ENCODE measurements around the gene OR10C1. TPM values are rescaled to one million over a fixed set of nuclear protein-coding genes. Genes with fewer than 3 reads are reported as not detected.

OR10C1 gene
- total RNA-seq, 5 donors from 2014 or later (not counting 1 experiment from before 2014, with no cell fraction given): not detected

GRCh38 chr6:29483735-29484134 lies 44.6 kb downstream of the OR10C1 start:
- Mint-ChIP-seq H3K4me3 (no peak overlapping the region), H3K4me1 (no peaks in the 10 kb centered on the region), H3K9me3 (peaks cover 0 to 5% (median 2%) of the 10 kb centered on the region in 3 donors), H3K27ac (no peak overlapping the region), H3K36me3 (no peaks in the 10 kb centered on the region), H3K27me3 (peaks cover 18 to 32% of the 10 kb centered on the region in 2 donors)
- no peaks in the 10 kb centered on the region for H3K4me1 ChIP-seq (ENCODE audit: control insufficient read depth in 1 of 2, extremely low read depth in 1 of 2, insufficient read depth in 2 of 2, low read length in 2 of 2)
- CTCF ChIA-PET: no interaction called here
- no CpG with 5 or more reads among the region's 1 CpG for WGBS (ENCODE audit: insufficient coverage)
- no peak overlapping the region for H3K4me3 ChIP-seq (ENCODE audit: control insufficient read depth in 1 of 2, extremely low read depth in 1 of 2, low read length in 1 of 2)
- peaks cover 0 to 17% of the 10 kb centered on the region in 2 experiments for H3K27me3 ChIP-seq (replicated peaks in 1 of 2; ENCODE audit: control insufficient read depth in 2 of 2, extremely low read depth in 1 of 2, insufficient read depth in 2 of 2, low read length in 1 of 2)
- ATAC-seq (replicated peaks in 1 of 4) (no peak), DNase-seq (no peak)
- no peaks in the 10 kb centered on the region for H3K9me3 ChIP-seq
- no peaks in the 10 kb centered on the region for H3K36me3 ChIP-seq (ENCODE audit: control insufficient read depth in 2 of 2, extremely low read depth in 1 of 2, insufficient read depth in 1 of 2, low read length in 1 of 2)
- H3K27ac ChIP-seq (ENCODE audit: low read length): no peak overlapping the region
- POLR2A ChIA-PET: no interaction called here

GRCh38 chr6:29486577-29486976 lies 47.5 kb downstream of the OR10C1 start:
- WGBS (ENCODE audit: insufficient coverage): no CpG with 5 or more reads among the region's 4 CpGs
- no peaks in the 10 kb centered on the region for H3K4me1 Mint-ChIP-seq
- CTCF ChIA-PET: no interaction called here
- H3K36me3 Mint-ChIP-seq: no peaks in the 10 kb centered on the region
- no peak for ATAC-seq (replicated peaks in 1 of 4)
- no peak overlapping the region for H3K27ac Mint-ChIP-seq
- H3K9me3 ChIP-seq: no peaks in the 10 kb centered on the region
- H3K4me1 ChIP-seq (ENCODE audit: control insufficient read depth in 1 of 2, extremely low read depth in 1 of 2, insufficient read depth in 2 of 2, low read length in 2 of 2): no peaks in the 10 kb centered on the region
- DNase-seq: no peak
- no peaks in the 10 kb centered on the region for H3K36me3 ChIP-seq (ENCODE audit: control insufficient read depth in 2 of 2, extremely low read depth in 1 of 2, insufficient read depth in 1 of 2, low read length in 1 of 2)
- POLR2A ChIA-PET: no interaction called here
- H3K27ac ChIP-seq (ENCODE audit: low read length): no peak overlapping the region
- peaks cover 0 to 26% of the 10 kb centered on the region in 2 experiments for H3K27me3 ChIP-seq (replicated peaks in 1 of 2; ENCODE audit: control insufficient read depth in 2 of 2, extremely low read depth in 1 of 2, insufficient read depth in 2 of 2, low read length in 1 of 2)
- H3K27me3 Mint-ChIP-seq: peaks cover 18 to 40% of the 10 kb centered on the region in 2 donors
- no peak overlapping the region for H3K4me3 Mint-ChIP-seq
- peaks cover 0 to 5% (median 0%) of the 10 kb centered on the region in 3 donors for H3K9me3 Mint-ChIP-seq
- no peak overlapping the region for H3K4me3 ChIP-seq (ENCODE audit: control insufficient read depth in 1 of 2, extremely low read depth in 1 of 2, low read length in 1 of 2)

- no peak overlapping the region for H3K4me3 ChIP-seq (ENCODE audit: control insufficient read depth in 1 of 2, extremely low read depth in 1 of 2, low read length in 1 of 2)
- Mint-ChIP-seq H3K4me3 (no peak overlapping the region), H3K27me3 (peaks cover 18 to 40% of the 10 kb centered on the region in 2 donors), H3K27ac (no peak overlapping the region), H3K9me3 (peaks cover 0 to 5% (median 0%) of the 10 kb centered on the region in 3 donors), H3K36me3 (no peaks in the 10 kb centered on the region), H3K4me1 (no peaks in the 10 kb centered on the region)
- no peaks in the 10 kb centered on the region for H3K9me3 ChIP-seq
- CTCF ChIA-PET: no interaction called here
- H3K4me1 ChIP-seq (ENCODE audit: control insufficient read depth in 1 of 2, extremely low read depth in 1 of 2, insufficient read depth in 2 of 2, low read length in 2 of 2): no peaks in the 10 kb centered on the region
- no peak for DNase-seq
- peaks cover 0 to 26% of the 10 kb centered on the region in 2 experiments for H3K27me3 ChIP-seq (replicated peaks in 1 of 2; ENCODE audit: control insufficient read depth in 2 of 2, extremely low read depth in 1 of 2, insufficient read depth in 2 of 2, low read length in 1 of 2)
- POLR2A ChIA-PET: no interaction called here
- WGBS (ENCODE audit: insufficient coverage): 71% methylated on average over 5 of the region's 5 CpGs
- H3K36me3 ChIP-seq (ENCODE audit: control insufficient read depth in 2 of 2, extremely low read depth in 1 of 2, insufficient read depth in 1 of 2, low read length in 1 of 2): no peaks in the 10 kb centered on the region
- ATAC-seq (replicated peaks in 1 of 4): no peak
- H3K27ac ChIP-seq (ENCODE audit: low read length): no peak overlapping the region
Measured at GRCh38 chr6:29487131-29487530, 48.0 kb downstream of the OR10C1 start.

- Histone ChIP-seq H3K4me1 (ENCODE audit: control insufficient read depth in 1 of 2, extremely low read depth in 1 of 2, insufficient read depth in 2 of 2, low read length in 2 of 2) (no peaks in the 10 kb centered on the region), H3K4me3 (ENCODE audit: control insufficient read depth in 1 of 2, extremely low read depth in 1 of 2, low read length in 1 of 2) (no peak within 1 kb of the TSS), H3K36me3 (ENCODE audit: control insufficient read depth in 2 of 2, extremely low read depth in 1 of 2, insufficient read depth in 1 of 2, low read length in 1 of 2) (no peaks in the 10 kb centered on the region), H3K27me3 (replicated peaks in 1 of 2; ENCODE audit: control insufficient read depth in 2 of 2, extremely low read depth in 1 of 2, insufficient read depth in 2 of 2, low read length in 1 of 2) (peaks cover 0 to 26% of the 10 kb centered on the region in 2 experiments), H3K9me3 (no peaks in the 10 kb centered on the region), H3K27ac (ENCODE audit: low read length) (no peak within 1 kb of the TSS)
- DNase-seq (no peak), ATAC-seq (replicated peaks in 1 of 4) (no peak)
- Mint-ChIP-seq H3K4me1 (no peaks in the 10 kb centered on the region), H3K4me3 (no peak within 1 kb of the TSS), H3K36me3 (no peaks in the 10 kb centered on the region), H3K9me3 (peaks cover 0 to under 1% (median 0%) of the 10 kb centered on the region in 3 donors), H3K27ac (no peak within 1 kb of the TSS), H3K27me3 (peaks cover 18 to 40% of the 10 kb centered on the region in 2 donors)
- POLR2A ChIA-PET: no interaction called here
- WGBS (ENCODE audit: insufficient coverage): 81% methylated on average over 2 of the region's 2 CpGs
- CTCF ChIA-PET: no interaction called here
Measured at GRCh38 chr6:29487660-29488059, 48.6 kb downstream of the OR10C1 start, which contains the start of gene MAS1L. MAS1L (minus strand) TSS chr6:29487956; CDS start chr6:29487902, 54 bp downstream.

GRCh38 chr6:29488874-29489273 lies 49.8 kb downstream of the OR10C1 start:
- H3K36me3 ChIP-seq (ENCODE audit: control insufficient read depth in 2 of 2, extremely low read depth in 1 of 2, insufficient read depth in 1 of 2, low read length in 1 of 2): no peaks in the 10 kb centered on the region
- POLR2A ChIA-PET: no interaction called here
- H3K27ac Mint-ChIP-seq: no peak overlapping the region
- no peaks in the 10 kb centered on the region for H3K4me1 Mint-ChIP-seq
- no peaks in the 10 kb centered on the region for H3K36me3 Mint-ChIP-seq
- H3K4me3 ChIP-seq (ENCODE audit: control insufficient read depth in 1 of 2, extremely low read depth in 1 of 2, low read length in 1 of 2): no peak overlapping the region
- no peak for DNase-seq
- no peaks in the 10 kb centered on the region for H3K9me3 ChIP-seq
- no peak overlapping the region for H3K27ac ChIP-seq (ENCODE audit: low read length)
- CTCF ChIA-PET: no interaction called here
- peaks cover 18 to 35% of the 10 kb centered on the region in 2 donors for H3K27me3 Mint-ChIP-seq
- no peak overlapping the region for H3K4me3 Mint-ChIP-seq
- ATAC-seq (replicated peaks in 1 of 4): no peak
- no peaks in the 10 kb centered on the region for H3K4me1 ChIP-seq (ENCODE audit: control insufficient read depth in 1 of 2, extremely low read depth in 1 of 2, insufficient read depth in 2 of 2, low read length in 2 of 2)
- H3K9me3 Mint-ChIP-seq: no peaks in the 10 kb centered on the region
- peaks cover 0 to 26% of the 10 kb centered on the region in 2 experiments for H3K27me3 ChIP-seq (replicated peaks in 1 of 2; ENCODE audit: control insufficient read depth in 2 of 2, extremely low read depth in 1 of 2, insufficient read depth in 2 of 2, low read length in 1 of 2)

GRCh38 chr6:29489286-29489685 lies 50.2 kb downstream of the OR10C1 start:
- DNase-seq (no peak), ATAC-seq (replicated peaks in 1 of 4) (no peak)
- peaks cover 18 to 35% of the 10 kb centered on the region in 2 donors for H3K27me3 Mint-ChIP-seq
- no peaks in the 10 kb centered on the region for H3K4me1 ChIP-seq (ENCODE audit: control insufficient read depth in 1 of 2, extremely low read depth in 1 of 2, insufficient read depth in 2 of 2, low read length in 2 of 2)
- no peaks in the 10 kb centered on the region for H3K9me3 ChIP-seq
- ChIA-PET CTCF (no interaction called here), POLR2A (no interaction called here)
- no peaks in the 10 kb centered on the region for H3K36me3 Mint-ChIP-seq
- 83% methylated on average over 2 of the region's 8 CpGs for WGBS (ENCODE audit: insufficient coverage)
- no peak overlapping the region for H3K27ac ChIP-seq (ENCODE audit: low read length)
- no peaks in the 10 kb centered on the region for H3K9me3 Mint-ChIP-seq
- no peak overlapping the region for H3K4me3 ChIP-seq (ENCODE audit: control insufficient read depth in 1 of 2, extremely low read depth in 1 of 2, low read length in 1 of 2)
- peaks cover 0 to 26% of the 10 kb centered on the region in 2 experiments for H3K27me3 ChIP-seq (replicated peaks in 1 of 2; ENCODE audit: control insufficient read depth in 2 of 2, extremely low read depth in 1 of 2, insufficient read depth in 2 of 2, low read length in 1 of 2)
- no peaks in the 10 kb centered on the region for H3K4me1 Mint-ChIP-seq
- H3K27ac Mint-ChIP-seq: no peak overlapping the region
- H3K4me3 Mint-ChIP-seq: no peak overlapping the region
- H3K36me3 ChIP-seq (ENCODE audit: control insufficient read depth in 2 of 2, extremely low read depth in 1 of 2, insufficient read depth in 1 of 2, low read length in 1 of 2): no peaks in the 10 kb centered on the region

GRCh38 chr6:29490055-29490454 lies 50.9 kb downstream of the OR10C1 start:
- POLR2A ChIA-PET: no interaction called here
- Mint-ChIP-seq H3K9me3 (no peaks in the 10 kb centered on the region), H3K4me1 (no peaks in the 10 kb centered on the region), H3K27me3 (peaks cover 22 to 40% of the 10 kb centered on the region in 2 donors), H3K4me3 (no peak overlapping the region), H3K36me3 (no peaks in the 10 kb centered on the region), H3K27ac (no peak overlapping the region)
- no CpG with 5 or more reads among the region's 3 CpGs for WGBS (ENCODE audit: insufficient coverage)
- Histone ChIP-seq H3K27me3 (replicated peaks in 1 of 2; ENCODE audit: control insufficient read depth in 2 of 2, extremely low read depth in 1 of 2, insufficient read depth in 2 of 2, low read length in 1 of 2) (peaks cover 0 to 26% of the 10 kb centered on the region in 2 experiments), H3K36me3 (ENCODE audit: control insufficient read depth in 2 of 2, extremely low read depth in 1 of 2, insufficient read depth in 1 of 2, low read length in 1 of 2) (no peaks in the 10 kb centered on the region), H3K4me3 (ENCODE audit: control insufficient read depth in 1 of 2, extremely low read depth in 1 of 2, low read length in 1 of 2) (no peak overlapping the region), H3K4me1 (ENCODE audit: control insufficient read depth in 1 of 2, extremely low read depth in 1 of 2, insufficient read depth in 2 of 2, low read length in 2 of 2) (no peaks in the 10 kb centered on the region), H3K9me3 (no peaks in the 10 kb centered on the region), H3K27ac (ENCODE audit: low read length) (no peak overlapping the region)
- DNase-seq (no peak), ATAC-seq (replicated peaks in 1 of 4) (no peak)
- CTCF ChIA-PET: no interaction called here

All from T-cell (primary cell).